ENCODE measurements around the gene PHAF1. TPM values are rescaled to one million over a fixed set of nuclear protein-coding genes. Genes with fewer than 3 reads are reported as not detected.

Gene PHAF1
- total and polyA plus RNA-seq, 8 donors: 4.6 to 39.6 (median 7.6) TPM

GRCh38 chr16:67150833-67151396 lies 41.2 kb downstream of the PHAF1 start, which contains the start of gene B3GNT9:
B3GNT9 (minus strand) TSS chr16:67150998; CDS start chr16:67150485, 513 bp downstream.
- TF ChIP-seq POLR2AphosphoS5 (IDR thresholded peaks at IDR 0.05) (peak in 2 of 3 donors; percentile 6 to 21), CTCF (IDR thresholded peaks at IDR 0.05) (peak in 1 of 7 experiments; percentile 13), EP300 (IDR thresholded peaks at IDR 0.05) (no peak), POLR2A (IDR thresholded peaks at IDR 0.05) (no peak)
- peak within 1 kb of the TSS; percentile 75 to 91 (median 86) for H3K27ac ChIP-seq

GRCh38 chr16:67151431-67152097 lies 41.8 kb downstream of the PHAF1 start:
- Histone ChIP-seq H3K4me1 (peaks cover 26 to 51% (median 45%) of the 10 kb centered on the region in 4 donors), H3K27ac (peak overlapping the region in 4 of 5 donors; percentile 75 to 91 (median 87)), H3K4me3 (peak overlapping the region; percentile 61 to 72 (median 63)), H3K36me3 (peaks cover 9 to 39% (median 29%) of the 10 kb centered on the region in 4 donors), H3K27me3 (peaks cover 0 to 30% (median 0%) of the 10 kb centered on the region in 3 donors), H3K9me3 (no peaks in the 10 kb centered on the region)
- peak in 1 of 2 donors; percentile 17 for DNase-seq
- TF ChIP-seq CTCF (IDR thresholded peaks at IDR 0.05): no peak
- TF ChIP-seq POLR2A (IDR thresholded peaks at IDR 0.05): no peak
- TF ChIP-seq EP300 (IDR thresholded peaks at IDR 0.05): no peak
- TF ChIP-seq POLR2AphosphoS5 (IDR thresholded peaks at IDR 0.05): no peak
- intact Hi-C loops (cut with DNase I; ENCODE audit: low total_unique reads): loop anchor here (5.0 kb wide), 1 partner anchor 174 kb away; no protein-coding TSS in a partner anchor
- WGBS, 5 donors: 45 to 61% (median 47%) methylated on average over 8 of the region's 8 CpGs

More at GRCh38 chr16:67150833-67151396, 41.2 kb downstream of the PHAF1 start, which contains the start of gene B3GNT9:
- Histone ChIP-seq H3K36me3 (peaks cover 15 to 45% (median 35%) of the 10 kb centered on the region in 4 donors), H3K27me3 (peaks cover 0 to 30% (median 0%) of the 10 kb centered on the region in 3 donors), H3K4me1 (peaks cover 20 to 45% (median 41%) of the 10 kb centered on the region in 4 donors), H3K9me3 (no peaks in the 10 kb centered on the region), H3K4me3 (peak within 1 kb of the TSS; percentile 61 to 72 (median 63))
- DNase-seq: peak; percentile 67 to 91
- 1 to 3% (median 2%) methylated on average over 19 to 34 of the region's 34 CpGs for WGBS, 5 donors
- intact Hi-C loops (cut with DNase I; ENCODE audit: low total_unique reads): loop anchor here (5.0 kb wide), 1 partner anchor 174 kb away; no protein-coding TSS in a partner anchor

- Histone ChIP-seq H3K27me3 (peaks cover 0 to 23% (median 0%) of the 10 kb centered on the region in 3 donors), H3K9me3 (no peaks in the 10 kb centered on the region), H3K4me1 (peaks cover 40 to 72% (median 65%) of the 10 kb centered on the region in 4 donors), H3K4me3 (peak overlapping the region in 2 of 4 donors; percentile 28 to 42), H3K27ac (no peak overlapping the region), H3K36me3 (peaks cover 0 to 8% (median 3%) of the 10 kb centered on the region in 4 donors)
- WGBS, 5 donors: 42 to 52% (median 51%) methylated on average over 44 to 61 of the region's 61 CpGs
- intact Hi-C loops (cut with DNase I; ENCODE audit: low total_unique reads): loop anchor here (5.0 kb wide), 1 partner anchor 177 kb away; no protein-coding TSS in a partner anchor
- DNase-seq: peak in 1 of 2 donors; percentile 30
- TF ChIP-seq EP300 (IDR thresholded peaks at IDR 0.05): no peak
- TF ChIP-seq POLR2A (IDR thresholded peaks at IDR 0.05): no peak
- no peak for TF ChIP-seq CTCF (IDR thresholded peaks at IDR 0.05)
- TF ChIP-seq POLR2AphosphoS5 (IDR thresholded peaks at IDR 0.05): no peak
Observed at GRCh38 chr16:67154578-67155294, 45.0 kb downstream of the PHAF1 start.
